CD4-positive, CD25-positive, alpha-beta regulatory T cell (primary cell): ENCODE data around the gene FUS. TPM values are rescaled to one million over a fixed set of nuclear protein-coding genes. Genes with fewer than 3 reads are reported as not detected.
"Not testable (repeated sequence)": the region's sequence is repeated elsewhere in the genome, so short reads cannot be mapped to it uniquely, and the experiment has no call there.

Source experiments
- ATAC-seq, 2 donors: fragments of 150-1000 bp; cut with Tn5 transposase; one replicate each; pipeline ENCODE4 v1.10.0; 2021; ENCODE audit warnings: low read depth in 2 of 2, moderate number of reproducible peaks in 2 of 2, moderate library complexity in 1 of 2
- DNase-seq, 3 donors: peaks; one replicate each; pipeline versions ENCODE4 v3.0.0 to v3.0.0-alpha.2; 2012 to 2022; ENCODE audit warnings: mixed read lengths in 1 of 3
- H3K27ac ChIP-seq: one replicate; pipeline ENCODE4 v1.7.0; 2013; ENCODE audit warnings: mild to moderate bottlenecking, low read length; ENCODE audit not compliant: insufficient read depth, poor library complexity, severe bottlenecking
- H3K27me3 ChIP-seq: one replicate; pipeline ENCODE4 v1.7.0; 2013; ENCODE audit warnings: low read length; ENCODE audit not compliant: control insufficient read depth, insufficient read depth
- H3K36me3 ChIP-seq: one replicate; pipeline ENCODE4 v1.7.0; 2013; ENCODE audit warnings: mild to moderate bottlenecking, low read length, moderate library complexity; ENCODE audit not compliant: control insufficient read depth, insufficient read depth
- H3K4me1 ChIP-seq: 2 replicates; pipeline ENCODE4 v1.7.0; 2013; ENCODE audit warnings: mild to moderate bottlenecking, low read length; ENCODE audit not compliant: insufficient read depth, control insufficient read depth, poor library complexity, severe bottlenecking
- H3K4me3 ChIP-seq: one replicate; pipeline ENCODE4 v1.7.0; 2013; ENCODE audit warnings: low read depth, mild to moderate bottlenecking, low read length, moderate library complexity
- H3K9me3 ChIP-seq, 2 experiments: 1 replicate in 1 of 2; 2 replicates in 1 of 2; pipeline ENCODE4 v1.7.0; 2013; ENCODE audit warnings: low read length in 2 of 2, mild to moderate bottlenecking in 1 of 2, moderate library complexity in 1 of 2; ENCODE audit not compliant: control insufficient read depth in 2 of 2
- H3K27ac Mint-ChIP-seq, 3 donors: one replicate each; pipeline ENCODE4 v1.8.0; 2020 to 2022; ENCODE audit warnings: mild to moderate bottlenecking in 3 of 3, mixed read lengths in 3 of 3, moderate library complexity in 2 of 3
- H3K27me3 Mint-ChIP-seq: one replicate; pipeline ENCODE4 v1.8.0; 2022; ENCODE audit warnings: mild to moderate bottlenecking, mixed read lengths
- H3K36me3 Mint-ChIP-seq: one replicate; pipeline ENCODE4 v1.8.0; 2020; ENCODE audit warnings: mixed read lengths
- H3K4me1 Mint-ChIP-seq, 4 donors: one replicate each; pipeline ENCODE4 v1.8.0; 2020 to 2022; ENCODE audit warnings: mixed read lengths in 4 of 4, mild to moderate bottlenecking in 1 of 4
- H3K4me3 Mint-ChIP-seq, 4 donors: one replicate each; pipeline ENCODE4 v1.8.0; 2020 to 2022; ENCODE audit warnings: mild to moderate bottlenecking in 4 of 4, mixed read lengths in 4 of 4, moderate library complexity in 3 of 4
- H3K9me3 Mint-ChIP-seq, 7 donors: one replicate each; pipeline ENCODE4 v1.8.0; 2020 to 2022; ENCODE audit warnings: mixed read lengths in 7 of 7, mild to moderate bottlenecking in 3 of 7, moderate library complexity in 2 of 7
- polyA plus RNA-seq, 4 donors: library from polyadenylated mRNA; unstranded; fragments of 300-500 nt; fragmentation: Illumina TruSeq; gene quantifications; one replicate each; pipeline ENCODE4 v1.2.3, GENCODE V29; 2021
- total RNA-seq: library from RNA; stranded (reverse); gene quantifications from one replicate; pipeline ENCODE4 v1.2.3, GENCODE V29; 2022

FUS gene
- total and polyA plus RNA-seq, 5 donors from 2014 or later: 119 to 918 (median 133) TPM

DNA sequence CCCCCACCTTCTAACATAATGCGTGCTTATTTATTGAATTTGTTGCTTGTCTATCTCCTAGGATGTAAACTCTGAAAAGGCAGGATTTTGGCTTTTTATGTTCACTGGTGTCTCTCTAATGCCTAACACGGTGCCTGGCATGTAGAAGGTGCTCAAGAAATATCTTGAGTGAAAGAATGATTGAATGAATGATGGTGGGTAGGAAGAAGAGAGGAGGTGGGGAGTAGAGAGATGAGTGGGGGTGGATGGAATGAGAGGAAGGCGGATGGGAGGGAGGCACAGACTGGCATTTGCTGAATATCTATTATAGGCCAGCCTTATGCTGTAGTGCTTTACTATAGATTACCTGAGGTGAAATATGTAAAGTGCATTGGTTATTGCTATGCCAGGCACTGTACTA, 32.4 kb upstream of the FUS start:
- Histone ChIP-seq H3K4me3 (no peak overlapping the region), H3K9me3 (no peaks in the 10 kb centered on the region), H3K27me3 (no peaks in the 10 kb centered on the region), H3K36me3 (no peaks in the 10 kb centered on the region), H3K4me1 (peaks cover 10% of the 10 kb centered on the region), H3K27ac (no peak overlapping the region)
- ATAC-seq (no peak), DNase-seq (no peak)
- Mint-ChIP-seq H3K9me3 (no peaks in the 10 kb centered on the region), H3K36me3 (no peaks in the 10 kb centered on the region), H3K27ac (no peak overlapping the region), H3K4me3 (peak overlapping the region in 1 of 4 donors; percentile 6), H3K4me1 (peaks cover 0 to 13% (median under 1%) of the 10 kb centered on the region in 4 donors), H3K27me3 (peaks cover 16% of the 10 kb centered on the region)

DNA sequence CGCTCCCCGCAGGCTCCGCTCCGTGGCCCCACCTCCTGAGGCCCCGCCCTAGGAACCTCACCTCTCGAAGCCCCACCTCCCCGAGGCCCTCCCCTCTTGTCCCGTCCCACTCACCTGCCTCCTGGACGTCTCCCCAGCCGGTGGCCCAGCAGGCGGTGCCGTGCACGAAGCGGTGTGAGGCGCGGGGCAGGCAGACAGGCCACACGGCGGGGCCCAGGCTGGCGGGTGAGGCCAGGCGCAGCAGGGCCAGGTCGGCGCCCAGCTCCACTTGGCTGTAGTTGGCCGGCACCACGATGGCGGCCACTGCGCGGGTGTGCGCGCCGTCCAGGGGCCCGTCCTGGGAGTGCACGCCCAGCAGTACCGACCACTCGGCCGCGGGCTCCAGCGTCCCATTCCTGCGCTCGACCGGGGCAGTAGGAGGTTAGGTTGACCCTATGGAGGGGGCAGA, 31.6 kb upstream of the FUS start:
- Mint-ChIP-seq H3K36me3 (no peaks in the 10 kb centered on the region), H3K9me3 (no peaks in the 10 kb centered on the region), H3K4me1 (peaks cover 0 to 13% (median under 1%) of the 10 kb centered on the region in 4 donors), H3K27me3 (peaks cover 16% of the 10 kb centered on the region), H3K4me3 (no peak overlapping the region), H3K27ac (peak overlapping the region in 1 of 3 donors; percentile 9)
- ATAC-seq (no peak), DNase-seq (no peak)
- no peaks in the 10 kb centered on the region for H3K36me3 ChIP-seq
- H3K27ac ChIP-seq: no peak overlapping the region
- H3K4me1 ChIP-seq: peaks cover 2% of the 10 kb centered on the region
- H3K9me3 ChIP-seq: no peaks in the 10 kb centered on the region
- no peaks in the 10 kb centered on the region for H3K27me3 ChIP-seq
- no peak overlapping the region for H3K4me3 ChIP-seq

DNA sequence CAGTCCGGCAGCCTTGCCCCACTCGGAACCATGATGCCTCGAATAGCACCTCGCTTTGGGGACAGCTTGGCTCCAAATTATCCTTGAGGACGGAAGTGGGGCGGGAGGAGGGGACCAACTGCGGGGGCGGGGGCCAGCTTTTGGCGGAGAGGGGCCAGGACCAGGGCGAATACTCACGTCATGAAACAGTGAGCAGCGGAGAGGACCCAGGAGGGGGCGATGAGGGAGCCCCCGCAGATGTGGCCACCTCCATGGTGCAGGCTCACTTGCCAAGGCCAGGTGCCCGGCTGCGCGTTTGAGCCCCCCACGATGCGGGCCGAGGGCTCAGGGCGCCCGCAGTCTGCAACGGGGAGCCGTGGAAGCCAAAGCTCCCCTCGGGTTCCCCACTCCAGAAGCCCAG, 31.0 kb upstream of the FUS start:
- Histone ChIP-seq H3K27me3 (no peaks in the 10 kb centered on the region), H3K9me3 (no peaks in the 10 kb centered on the region), H3K27ac (no peak overlapping the region), H3K4me1 (no peaks in the 10 kb centered on the region), H3K4me3 (no peak overlapping the region), H3K36me3 (no peaks in the 10 kb centered on the region)
- ATAC-seq: no peak
- H3K9me3 Mint-ChIP-seq: no peaks in the 10 kb centered on the region
- H3K4me1 Mint-ChIP-seq: peaks cover 0 to 7% (median under 1%) of the 10 kb centered on the region in 4 donors
- peaks cover 12% of the 10 kb centered on the region for H3K27me3 Mint-ChIP-seq
- H3K4me3 Mint-ChIP-seq: no peak overlapping the region
- no peak for DNase-seq
- H3K27ac Mint-ChIP-seq: no peak overlapping the region
- H3K36me3 Mint-ChIP-seq: no peaks in the 10 kb centered on the region

DNA sequence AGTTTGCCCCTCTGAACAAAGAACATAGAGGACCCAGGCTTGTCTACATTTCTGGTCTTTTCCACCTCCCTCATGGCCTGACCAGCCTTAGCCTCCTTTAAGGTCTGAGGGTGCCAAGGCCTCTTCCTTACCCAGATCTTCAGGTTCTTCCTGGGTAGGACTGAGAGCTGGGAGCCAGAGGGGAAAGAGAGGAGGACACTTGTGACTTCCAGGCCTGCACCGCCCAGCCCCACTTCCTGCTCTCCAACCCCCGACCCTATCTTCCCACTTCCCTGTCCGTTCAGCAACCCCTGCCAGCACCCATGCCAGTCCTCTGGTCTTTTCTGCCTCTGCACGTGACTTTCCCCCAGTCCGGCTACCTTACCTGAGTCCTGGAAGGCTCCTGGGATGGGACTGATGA, 30.6 kb upstream of the FUS start:
- no peak overlapping the region for H3K27ac Mint-ChIP-seq

DNA sequence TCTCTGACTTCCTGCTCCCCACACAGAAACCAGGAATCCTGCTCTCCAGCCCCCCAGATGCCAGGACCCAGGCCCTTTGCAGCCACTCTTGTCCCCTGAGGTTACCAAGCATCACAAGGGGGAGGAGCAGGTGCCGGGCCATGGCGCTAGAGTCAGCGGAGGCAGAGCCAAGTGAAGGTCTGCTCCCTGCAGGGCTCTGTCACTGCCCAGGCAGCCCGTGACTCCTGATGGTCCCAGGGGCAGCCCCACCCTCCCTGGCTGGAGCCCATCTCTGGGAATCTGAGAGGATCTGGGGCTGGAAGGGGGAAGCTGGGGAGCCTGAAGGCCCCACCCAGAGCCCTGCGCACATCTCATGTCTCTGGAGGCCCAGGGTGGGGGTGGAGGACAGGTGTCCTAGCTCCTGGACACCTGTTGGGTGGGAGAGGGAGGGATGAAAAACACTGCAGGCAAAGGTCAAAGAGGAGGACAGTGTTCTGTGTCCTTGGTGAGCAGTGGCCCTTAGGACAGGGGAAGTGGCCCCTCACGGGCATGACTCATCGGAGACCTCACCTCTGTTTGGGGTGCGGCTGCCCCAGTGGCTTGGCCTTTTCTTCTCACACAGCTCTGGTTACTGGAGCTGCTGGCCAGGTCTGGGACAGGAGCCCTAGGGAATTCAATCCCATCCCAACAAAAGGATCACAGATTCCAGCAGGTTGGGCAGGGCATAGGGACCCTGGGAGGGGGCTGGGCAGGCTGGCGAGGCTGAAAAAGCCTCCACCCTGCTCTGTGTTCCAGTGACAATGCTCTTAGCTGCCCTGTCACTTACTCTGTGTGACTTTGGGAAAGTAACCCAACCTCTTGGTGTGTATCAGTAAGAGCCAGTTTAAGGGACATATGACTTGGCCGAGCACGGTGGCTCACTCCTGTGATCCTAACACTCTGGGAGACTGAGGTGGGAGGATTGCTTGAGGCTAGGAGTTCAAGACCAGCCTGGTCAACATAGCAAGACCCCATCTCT, 29.7 kb upstream of the FUS start, which contains the start of gene PRSS36:
Gene PRSS36, minus strand, starts transcription at position 173 of the 997 bp plus-strand sequence. Its CDS starts 31 bp downstream, at position 142.
- Histone ChIP-seq H3K4me3 (no peak within 1 kb of the TSS), H3K36me3 (no peaks in the 10 kb centered on the region), H3K27me3 (no peaks in the 10 kb centered on the region), H3K27ac (no peak within 1 kb of the TSS), H3K9me3 (no peaks in the 10 kb centered on the region), H3K4me1 (no peaks in the 10 kb centered on the region)
- DNase-seq (no peak), ATAC-seq (no peak)
- H3K27me3 Mint-ChIP-seq: peaks cover 16% of the 10 kb centered on the region
- no peaks in the 10 kb centered on the region for H3K36me3 Mint-ChIP-seq
- H3K27ac Mint-ChIP-seq: no peak within 1 kb of the TSS
- peaks cover 0 to 3% (median 0%) of the 10 kb centered on the region in 4 donors for H3K4me1 Mint-ChIP-seq
- no peak within 1 kb of the TSS for H3K4me3 Mint-ChIP-seq
- no peaks in the 10 kb centered on the region for H3K9me3 Mint-ChIP-seq

More for the DNA sequence above, 30.6 kb upstream of the FUS start:
- H3K9me3 Mint-ChIP-seq: no peaks in the 10 kb centered on the region
- Histone ChIP-seq H3K27me3 (no peaks in the 10 kb centered on the region), H3K9me3 (no peaks in the 10 kb centered on the region), H3K27ac (no peak overlapping the region), H3K4me3 (no peak overlapping the region), H3K36me3 (no peaks in the 10 kb centered on the region), H3K4me1 (no peaks in the 10 kb centered on the region)
- no peaks in the 10 kb centered on the region for H3K36me3 Mint-ChIP-seq
- no peak for DNase-seq
- no peak for ATAC-seq
- H3K4me1 Mint-ChIP-seq: peaks cover 0 to 3% (median 0%) of the 10 kb centered on the region in 4 donors
- peaks cover 10% of the 10 kb centered on the region for H3K27me3 Mint-ChIP-seq
- no peak overlapping the region for H3K4me3 Mint-ChIP-seq

DNA sequence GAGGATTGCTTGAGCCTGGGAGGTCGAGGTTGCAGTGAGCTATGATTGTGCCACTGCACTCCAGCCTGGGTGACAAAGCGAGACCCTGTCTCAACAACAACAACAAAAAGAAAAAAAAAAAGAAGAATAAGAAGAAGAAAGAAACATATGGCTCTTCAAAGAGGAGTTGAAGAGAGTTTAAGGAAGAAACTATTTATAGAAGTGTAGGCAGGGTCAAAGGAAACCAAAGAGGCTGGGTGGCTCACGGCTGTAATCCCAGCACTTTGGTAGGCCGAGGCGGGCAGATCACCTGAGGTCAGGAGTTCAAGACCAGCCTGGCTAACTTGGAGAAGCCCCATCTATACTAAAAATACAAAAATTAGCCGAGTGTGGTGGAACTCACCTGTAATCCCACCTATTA, 29.0 kb upstream of the FUS start:
- not testable (repeated sequence) for H3K4me3 ChIP-seq, H3K27me3 ChIP-seq, H3K9me3 Mint-ChIP-seq, H3K4me3 Mint-ChIP-seq, H3K27ac ChIP-seq, H3K36me3 ChIP-seq, H3K4me1 ChIP-seq, ATAC-seq, H3K36me3 Mint-ChIP-seq, DNase-seq, H3K4me1 Mint-ChIP-seq, H3K9me3 ChIP-seq, H3K27ac Mint-ChIP-seq
- peaks cover 21% of the 10 kb centered on the region for H3K27me3 Mint-ChIP-seq

DNA sequence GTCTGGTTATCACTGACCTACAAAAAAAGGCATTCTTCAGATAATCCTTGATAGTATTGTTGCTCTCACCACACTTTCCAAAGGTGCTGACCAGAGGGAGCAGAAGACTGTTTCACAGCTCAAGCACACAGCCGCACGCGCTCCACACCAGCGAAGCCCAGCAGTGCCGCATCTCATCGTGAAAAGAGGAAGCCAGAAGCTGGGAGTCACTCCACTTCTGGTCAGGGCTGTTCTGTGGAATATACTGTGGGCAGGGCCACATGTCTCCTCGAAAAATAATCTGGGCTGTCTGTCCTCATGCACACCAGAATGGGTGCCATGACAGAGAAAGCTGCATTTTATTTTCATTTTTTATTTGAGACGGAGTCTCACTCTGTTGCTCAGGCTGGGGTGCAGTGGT, 22.8 kb upstream of the FUS start:
- Mint-ChIP-seq H3K27ac (no peak overlapping the region), H3K4me1 (peaks cover 0 to 14% (median 0%) of the 10 kb centered on the region in 4 donors), H3K4me3 (peak overlapping the region in 2 of 4 donors; percentile 26 to 35), H3K36me3 (no peaks in the 10 kb centered on the region), H3K27me3 (peaks cover 20% of the 10 kb centered on the region), H3K9me3 (no peaks in the 10 kb centered on the region)
- Histone ChIP-seq H3K4me3 (no peak overlapping the region), H3K9me3 (no peaks in the 10 kb centered on the region), H3K27me3 (no peaks in the 10 kb centered on the region), H3K27ac (no peak overlapping the region), H3K4me1 (no peaks in the 10 kb centered on the region), H3K36me3 (no peaks in the 10 kb centered on the region)
- DNase-seq (no peak), ATAC-seq (no peak)
